ENCODE results near the gene BMP8B.
A peak's percentile ranks its signal among the peaks of the same experiment; 100 is the strongest.
"Not testable (repeated sequence)": the region's sequence is repeated elsewhere in the genome, so short reads cannot be mapped to it uniquely, and the experiment has no call there.

The BMP8B gene

DNA sequence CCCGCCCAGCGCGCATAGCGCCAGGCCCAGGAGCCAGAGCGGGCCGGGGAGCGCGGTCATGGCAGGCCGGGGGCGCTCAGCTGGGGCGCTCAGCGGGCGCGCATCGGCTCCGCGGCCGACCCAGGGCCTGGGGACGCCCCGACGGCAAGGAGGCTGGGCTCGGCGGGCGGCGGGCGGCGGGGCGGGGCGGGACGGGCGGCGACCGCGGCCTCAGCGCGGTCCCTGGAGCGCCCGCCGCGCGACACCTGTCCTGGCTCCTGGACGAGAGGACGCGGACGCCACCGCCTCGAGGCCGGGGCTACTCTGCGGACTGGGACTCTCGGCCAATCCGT is 273 bp downstream of the BMP8B start:
- TF ChIP-seq, protein P1, sequence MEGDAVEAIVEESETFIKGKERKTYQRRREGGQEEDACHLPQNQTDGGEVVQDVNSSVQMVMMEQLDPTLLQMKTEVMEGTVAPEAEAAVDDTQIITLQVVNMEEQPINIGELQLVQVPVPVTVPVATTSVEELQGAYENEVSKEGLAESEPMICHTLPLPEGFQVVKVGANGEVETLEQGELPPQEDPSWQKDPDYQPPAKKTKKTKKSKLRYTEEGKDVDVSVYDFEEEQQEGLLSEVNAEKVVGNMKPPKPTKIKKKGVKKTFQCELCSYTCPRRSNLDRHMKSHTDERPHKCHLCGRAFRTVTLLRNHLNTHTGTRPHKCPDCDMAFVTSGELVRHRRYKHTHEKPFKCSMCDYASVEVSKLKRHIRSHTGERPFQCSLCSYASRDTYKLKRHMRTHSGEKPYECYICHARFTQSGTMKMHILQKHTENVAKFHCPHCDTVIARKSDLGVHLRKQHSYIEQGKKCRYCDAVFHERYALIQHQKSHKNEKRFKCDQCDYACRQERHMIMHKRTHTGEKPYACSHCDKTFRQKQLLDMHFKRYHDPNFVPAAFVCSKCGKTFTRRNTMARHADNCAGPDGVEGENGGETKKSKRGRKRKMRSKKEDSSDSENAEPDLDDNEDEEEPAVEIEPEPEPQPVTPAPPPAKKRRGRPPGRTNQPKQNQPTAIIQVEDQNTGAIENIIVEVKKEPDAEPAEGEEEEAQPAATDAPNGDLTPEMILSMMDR (IDR thresholded peaks at IDR 0.05; ENCODE audit: low read depth, low read length) = no peak
- TF ChIP-seq MAX (IDR thresholded peaks at IDR 0.05; ENCODE audit: low read depth, low read length) = no peak
- no peak for TF ChIP-seq MYC (IDR thresholded peaks at IDR 0.05; ENCODE audit: low read depth, low read length)
- TF ChIP-seq POLR2A (IDR thresholded peaks at IDR 0.05; ENCODE audit: extremely low read depth, insufficient read length) = no peak
- no peak for DNase-seq (ENCODE audit: low read depth)
- peak overlapping the region; percentile 37 for H3K4me3 ChIP-seq (ENCODE audit: low read depth, low read length)

DNA sequence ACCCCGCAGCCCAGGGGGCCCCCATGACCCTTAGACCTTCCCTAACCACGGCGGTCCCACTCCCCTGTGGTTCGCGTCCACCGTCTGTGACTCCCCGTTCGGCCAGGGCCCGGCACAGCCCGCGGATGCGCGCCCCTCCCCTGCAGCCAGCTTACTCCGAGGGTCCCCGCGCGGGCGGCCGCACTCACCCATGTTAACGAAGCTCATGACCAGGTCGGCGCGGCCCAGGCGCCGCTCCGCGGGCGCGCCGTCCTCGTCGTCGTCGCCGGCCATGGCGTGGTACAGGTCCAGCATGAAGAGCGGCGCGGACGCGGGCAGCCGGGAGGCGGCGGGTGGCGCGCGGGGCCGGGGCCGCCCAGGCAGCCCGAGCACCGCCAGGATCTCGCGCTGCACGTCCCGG is 701 bp downstream of the BMP8B start:
- H3K4me3 ChIP-seq (ENCODE audit: low read depth, low read length); DNase-seq (ENCODE audit: low read depth): not testable (repeated sequence)

DNA sequence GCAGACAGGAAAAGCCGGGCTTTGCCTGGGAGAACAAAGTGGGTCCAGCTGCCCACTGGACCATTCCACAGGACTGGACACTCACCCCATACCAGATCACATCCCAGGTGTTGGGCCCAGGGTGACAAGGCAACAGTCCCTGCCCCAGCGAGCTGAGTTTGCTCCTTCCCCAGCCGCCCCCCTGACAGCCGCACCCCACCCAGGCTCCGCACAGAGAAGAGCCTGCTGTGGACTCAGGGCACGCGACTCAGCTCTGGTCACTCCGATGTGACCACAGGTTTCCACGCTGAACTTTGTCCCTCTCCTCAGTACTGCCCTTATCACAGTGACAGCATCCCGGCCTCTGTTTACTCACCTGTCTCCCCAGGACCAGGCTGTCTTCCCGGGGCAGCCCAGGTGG is 1.2 kb downstream of the BMP8B start:
- H3K4me3 ChIP-seq (ENCODE audit: low read depth, low read length) = no peak overlapping the region
- DNase-seq (ENCODE audit: low read depth) = no peak
- no peak for TF ChIP-seq MYC (IDR thresholded peaks at IDR 0.05; ENCODE audit: low read depth, low read length)
- no peak for TF ChIP-seq MAX (IDR thresholded peaks at IDR 0.05; ENCODE audit: low read depth, low read length)
- TF ChIP-seq, protein P1 (IDR thresholded peaks at IDR 0.05; ENCODE audit: low read depth, low read length) = no peak
- no peak for TF ChIP-seq POLR2A (IDR thresholded peaks at IDR 0.05; ENCODE audit: extremely low read depth, insufficient read length)

DNA sequence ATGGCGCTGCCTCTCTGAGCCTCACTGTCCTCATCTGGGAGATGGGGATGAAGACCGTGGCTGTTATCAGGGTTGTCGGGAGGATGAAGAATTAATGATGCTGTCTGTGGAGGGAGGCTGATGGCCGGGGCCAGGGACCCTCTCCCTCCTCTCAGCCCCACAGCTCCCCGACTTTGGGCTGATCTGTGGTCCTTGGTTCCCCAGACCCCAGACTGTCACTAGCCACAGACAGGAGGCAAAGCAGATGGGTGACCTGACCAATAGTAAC is 1.6 kb downstream of the BMP8B start:
- not testable (repeated sequence) for H3K4me3 ChIP-seq (ENCODE audit: low read depth, low read length); DNase-seq (ENCODE audit: low read depth)

DNA sequence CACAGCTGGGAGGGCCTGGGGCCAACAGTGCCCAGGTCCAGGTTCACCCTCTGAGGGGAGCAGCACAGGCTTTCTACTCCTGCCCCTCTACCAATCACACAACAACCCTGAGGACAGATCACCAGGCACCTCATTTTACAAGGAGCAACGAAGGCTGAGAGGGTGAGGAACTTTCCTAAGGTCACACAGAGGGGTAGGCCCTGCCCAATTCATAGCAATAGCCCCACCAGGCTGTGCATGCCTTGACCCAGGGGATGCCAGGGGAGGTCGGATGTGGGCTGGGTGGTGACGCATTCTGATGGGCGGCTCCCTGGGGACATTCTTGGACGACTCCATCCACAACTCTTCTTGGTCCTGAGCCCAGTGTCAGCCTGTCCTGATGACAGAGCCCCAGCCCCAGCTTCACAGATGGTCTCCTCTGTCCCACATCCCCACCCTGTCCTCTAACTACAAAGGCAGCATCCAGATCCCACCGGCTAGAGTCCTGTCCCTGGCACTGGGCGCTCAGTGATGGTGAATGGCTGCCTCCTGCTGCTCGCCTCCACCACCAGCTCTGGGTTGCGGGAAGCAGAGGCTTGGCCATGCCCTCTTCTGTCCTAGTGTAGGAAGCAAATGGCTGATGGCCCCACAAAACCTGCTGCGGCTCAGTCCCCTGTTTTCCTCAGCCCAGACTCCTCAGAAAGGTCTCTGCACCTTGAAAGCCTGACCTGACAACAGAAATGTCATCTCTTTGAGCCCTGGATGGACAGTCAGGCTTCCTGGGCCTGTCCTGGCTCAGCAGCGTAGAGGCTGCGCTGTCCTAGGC is 2.2 kb downstream of the BMP8B start:
- H3K4me3 ChIP-seq (ENCODE audit: low read depth, low read length); DNase-seq (ENCODE audit: low read depth): not testable (repeated sequence)

DNA sequence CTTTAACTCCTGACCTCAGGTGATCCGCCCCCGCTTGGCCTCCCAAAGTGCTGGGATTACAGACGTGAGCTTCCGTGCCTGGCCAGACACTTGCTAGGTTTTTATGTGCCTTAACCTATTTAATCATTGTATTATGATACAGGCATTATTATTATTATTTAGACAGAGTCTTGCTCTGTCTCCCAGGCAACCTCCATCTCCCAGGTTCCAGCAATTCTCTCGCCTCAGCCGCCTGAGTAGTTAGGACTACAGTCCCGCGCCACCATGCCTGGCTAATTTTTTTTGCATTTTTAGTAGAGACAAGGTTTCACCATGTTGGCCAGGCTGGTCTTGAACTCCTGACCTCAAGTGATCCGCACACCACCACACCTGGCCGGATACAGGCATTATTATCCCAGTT is 6.0 kb downstream of the BMP8B start:
- not testable (repeated sequence) for DNase-seq (ENCODE audit: low read depth); H3K4me3 ChIP-seq (ENCODE audit: low read depth, low read length)

DNA sequence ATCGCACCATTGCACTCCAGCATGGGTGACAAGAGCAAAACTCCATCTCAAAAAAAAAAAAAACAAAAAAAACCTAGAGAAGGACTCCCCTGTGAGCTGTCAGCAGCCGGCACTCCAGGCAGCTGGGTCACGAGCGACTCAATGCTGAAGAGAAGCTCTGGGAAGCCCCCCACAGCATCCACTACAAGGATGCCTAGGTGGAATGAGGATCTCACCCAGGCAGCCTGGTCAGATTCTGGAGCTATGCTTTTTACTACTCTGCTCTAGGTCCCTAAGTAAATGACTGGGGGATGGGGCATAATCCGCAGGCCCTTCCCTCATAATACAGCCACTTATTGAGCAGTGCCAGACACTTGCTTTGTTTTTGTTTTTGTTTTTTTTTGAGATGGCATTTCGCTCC is 6.6 kb downstream of the BMP8B start:
- no peak for DNase-seq (ENCODE audit: low read depth)
- no peak overlapping the region for H3K4me3 ChIP-seq (ENCODE audit: low read depth, low read length)
- TF ChIP-seq, protein P1 (IDR thresholded peaks at IDR 0.05; ENCODE audit: low read depth, low read length) = no peak

GRCh38 chr1:39781349-39781715 is 7.3 kb downstream of the BMP8B start:
- TF ChIP-seq POLR2A (IDR thresholded peaks at IDR 0.05; ENCODE audit: extremely low read depth, insufficient read length) (no peak), MYC (IDR thresholded peaks at IDR 0.05; ENCODE audit: low read depth, low read length) (no peak), MAX (IDR thresholded peaks at IDR 0.05; ENCODE audit: low read depth, low read length) (no peak)
- TF ChIP-seq, protein P1 (IDR thresholded peaks at IDR 0.05; ENCODE audit: low read depth, low read length) = no peak
- no peak overlapping the region for H3K4me3 ChIP-seq (ENCODE audit: low read depth, low read length)
- DNase-seq (ENCODE audit: low read depth) = no peak
